DOHH2 (cell line): ENCODE data around the gene SH2D5.

Experiments
- H3F3A ChIP-seq: fragments of 200-600 bp; sonication (generic), shearing (Covaris generic); 2 replicates; pipeline ENCODE4 v1.6.0; 2016; ENCODE audit warnings: antibody characterized with exemption, mild to moderate bottlenecking; ENCODE audit not compliant: control insufficient read depth, insufficient read depth
- H3K27ac ChIP-seq: fragments of 200-600 bp; sonication (generic); 2 replicates; pipeline ENCODE4 v1.5.1; 2014; ENCODE audit warnings: low read depth, mild to moderate bottlenecking, low read length, moderate library complexity
- H3K27me3 ChIP-seq: fragments of 200-600 bp; sonication (generic); 2 replicates; pipeline ENCODE4 v1.6.1; 2014; ENCODE audit warnings: mild to moderate bottlenecking, low read length, mixed read lengths; ENCODE audit not compliant: control insufficient read depth
- H3K36me3 ChIP-seq: fragments of 200-600 bp; sonication (generic); 2 replicates; pipeline ENCODE4 v1.6.1; 2014; ENCODE audit warnings: mild to moderate bottlenecking, low read length, moderate library complexity, mixed read lengths; ENCODE audit not compliant: control insufficient read depth
- H3K4me1 ChIP-seq: fragments of 200-600 bp; sonication (generic); 2 replicates; pipeline ENCODE4 v1.6.1; 2014; ENCODE audit warnings: mild to moderate bottlenecking, low read length, mixed read lengths; ENCODE audit not compliant: control insufficient read depth
- H3K4me2 ChIP-seq: fragments of 200-600 bp; sonication (generic); 2 replicates; pipeline ENCODE4 v1.6.0; 2014; ENCODE audit warnings: mild to moderate bottlenecking, low read length, moderate library complexity
- H3K4me3 ChIP-seq: fragments of 200-600 bp; sonication (generic); 2 replicates; pipeline ENCODE4 v1.5.1; 2014; ENCODE audit warnings: mild to moderate bottlenecking, low read length, mixed read lengths
- H3K79me2 ChIP-seq: fragments of 200-600 bp; sonication (generic); 2 replicates; pipeline ENCODE4 v1.6.1; 2014; ENCODE audit warnings: mild to moderate bottlenecking, low read length, mixed read lengths; ENCODE audit not compliant: control insufficient read depth
- H3K9me2 ChIP-seq: fragments of 200-600 bp; sonication (generic); replicated peaks from 2 replicates; pipeline ENCODE4 v1.6.1; 2014; ENCODE audit warnings: mild to moderate bottlenecking, low read length, mixed read lengths; ENCODE audit not compliant: control insufficient read depth
- H3K9me3 ChIP-seq: fragments of 200-600 bp; sonication (generic); 2 replicates; pipeline ENCODE4 v1.6.1; 2014; ENCODE audit warnings: antibody characterized with exemption, low read length, mixed read lengths; ENCODE audit not compliant: control insufficient read depth, insufficient read depth
- H4K20me1 ChIP-seq: fragments of 200-600 bp; sonication (generic); 2 replicates; pipeline ENCODE4 v1.6.0; 2014; ENCODE audit warnings: low read depth, mild to moderate bottlenecking, antibody characterized with exemption, low read length, moderate library complexity; ENCODE audit not compliant: control insufficient read depth, insufficient read depth
- CTCF ChIP-seq: fragments of 200-600 bp; sonication (generic); IDR thresholded peaks from one replicate; pipeline ENCODE4 v1.5.1; 2014; ENCODE audit warnings: antibody characterized with exemption, mild to moderate bottlenecking, low read depth, low read length; ENCODE audit not compliant: poor library complexity, severe bottlenecking
- EZH2phosphoT487 ChIP-seq: fragments of 200-600 bp; sonication (generic); IDR thresholded peaks from 2 replicates; pipeline ENCODE4 v1.6.1; 2017; ENCODE audit warnings: borderline replicate concordance, mild to moderate bottlenecking, antibody characterized with exemption, low read length, moderate library complexity, mixed read lengths

SH2D5 gene

GRCh38 chr1:20708057-20708456 lies 24.4 kb downstream of the SH2D5 start:
- H3K27ac ChIP-seq: no peak overlapping the region
- no peaks in the 10 kb centered on the region for H3K9me3 ChIP-seq
- no peak for TF ChIP-seq CTCF
- no peak for TF ChIP-seq EZH2phosphoT487
- no peaks in the 10 kb centered on the region for H3F3A ChIP-seq
- H3K4me3 ChIP-seq: no peak overlapping the region
- no peaks in the 10 kb centered on the region for H3K9me2 ChIP-seq
- no peaks in the 10 kb centered on the region for H3K4me1 ChIP-seq
- H4K20me1 ChIP-seq: no peaks in the 10 kb centered on the region
- no peaks in the 10 kb centered on the region for H3K27me3 ChIP-seq
- no peaks in the 10 kb centered on the region for H3K36me3 ChIP-seq
- H3K79me2 ChIP-seq: no peaks in the 10 kb centered on the region
- no peak overlapping the region for H3K4me2 ChIP-seq

- Histone ChIP-seq H3K9me2 (no peaks in the 10 kb centered on the region), H3K36me3 (no peaks in the 10 kb centered on the region), H3F3A (no peaks in the 10 kb centered on the region), H3K4me1 (no peaks in the 10 kb centered on the region), H3K9me3 (no peaks in the 10 kb centered on the region), H3K4me2 (no peak overlapping the region), H3K79me2 (no peaks in the 10 kb centered on the region), H3K4me3 (no peak overlapping the region), H3K27ac (no peak overlapping the region), H4K20me1 (no peaks in the 10 kb centered on the region), H3K27me3 (no peaks in the 10 kb centered on the region)
- TF ChIP-seq EZH2phosphoT487 (no peak), CTCF (no peak)
Observed at GRCh38 chr1:20706841-20707240, 25.7 kb downstream of the SH2D5 start.

GRCh38 chr1:20705203-20705755 lies 27.2 kb downstream of the SH2D5 start:
- TF ChIP-seq CTCF (no peak), EZH2phosphoT487 (no peak)
- H3F3A ChIP-seq: no peaks in the 10 kb centered on the region

More at GRCh38 chr1:20705203-20705755, 27.2 kb downstream of the SH2D5 start:
- H3K27me3 ChIP-seq: no peaks in the 10 kb centered on the region
- no peaks in the 10 kb centered on the region for H3K4me1 ChIP-seq
- H3K4me3 ChIP-seq: no peak overlapping the region
- H3K4me2 ChIP-seq: no peak overlapping the region
- H3K36me3 ChIP-seq: no peaks in the 10 kb centered on the region
- H3K79me2 ChIP-seq: no peaks in the 10 kb centered on the region
- no peaks in the 10 kb centered on the region for H3K9me3 ChIP-seq
- no peaks in the 10 kb centered on the region for H3K9me2 ChIP-seq
- no peaks in the 10 kb centered on the region for H4K20me1 ChIP-seq
- H3K27ac ChIP-seq: no peak overlapping the region
